Posterior cingulate gyrus (tissue), 11 donors: Measurements from ENCODE around the gene PPP1R3E.
"Not testable (repeated sequence)": the region's sequence is repeated elsewhere in the genome, so short reads cannot be mapped to it uniquely, and the experiment has no call there.

Source experiments
- DNase-seq, 10 donors: peaks; one replicate each; pipeline versions ENCODE4 v3.0.0 to v3.0.0-alpha.2; 2020 to 2021; ENCODE audit warnings: mixed read lengths in 3 of 10
- intact Hi-C: fragments of 100-400 bp; cut with DNase I; formaldehyde crosslinking; loops from one replicate; pipeline ENCODE4 v1.15.1; 2023

The PPP1R3E gene

DNA sequence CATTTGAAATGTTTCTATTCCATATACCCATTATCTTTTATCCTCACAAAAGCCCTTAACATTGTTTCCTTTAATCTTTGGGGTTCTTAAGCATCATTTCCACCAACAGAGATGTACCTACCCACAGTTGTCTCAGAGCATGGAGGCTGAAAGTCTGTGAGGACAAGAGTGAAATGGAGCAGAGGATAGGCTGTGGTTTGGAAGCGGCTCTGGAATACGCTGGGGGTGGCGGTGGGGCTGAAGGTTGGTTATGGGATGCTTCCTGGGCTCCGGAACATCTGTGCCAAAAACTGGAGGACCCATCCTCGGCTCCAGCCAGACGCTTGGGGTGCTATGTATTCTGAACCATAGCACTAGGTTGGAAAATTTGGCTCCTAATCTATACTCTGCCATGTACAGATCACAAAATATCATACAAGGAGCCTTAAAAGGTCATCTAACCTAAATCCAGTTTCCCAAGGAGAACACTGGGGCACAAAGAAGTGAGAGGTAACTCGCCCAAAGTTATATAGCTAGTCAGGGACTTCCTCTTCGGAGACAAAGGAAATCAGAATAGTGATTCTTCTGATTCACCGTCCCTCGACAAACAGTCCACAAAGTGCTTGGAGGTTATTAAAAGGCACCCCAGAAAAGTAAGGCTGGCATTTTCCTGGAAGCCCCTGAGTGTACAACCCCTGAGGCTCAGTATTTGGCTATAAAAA is 2.5 kb downstream of the PPP1R3E start:
- DNase-seq: no peak
- intact Hi-C loops: loop anchor here (2.0 to 5.0 kb wide), 2 partner anchors 35 to 178 kb away; no protein-coding TSS in a partner anchor

DNA sequence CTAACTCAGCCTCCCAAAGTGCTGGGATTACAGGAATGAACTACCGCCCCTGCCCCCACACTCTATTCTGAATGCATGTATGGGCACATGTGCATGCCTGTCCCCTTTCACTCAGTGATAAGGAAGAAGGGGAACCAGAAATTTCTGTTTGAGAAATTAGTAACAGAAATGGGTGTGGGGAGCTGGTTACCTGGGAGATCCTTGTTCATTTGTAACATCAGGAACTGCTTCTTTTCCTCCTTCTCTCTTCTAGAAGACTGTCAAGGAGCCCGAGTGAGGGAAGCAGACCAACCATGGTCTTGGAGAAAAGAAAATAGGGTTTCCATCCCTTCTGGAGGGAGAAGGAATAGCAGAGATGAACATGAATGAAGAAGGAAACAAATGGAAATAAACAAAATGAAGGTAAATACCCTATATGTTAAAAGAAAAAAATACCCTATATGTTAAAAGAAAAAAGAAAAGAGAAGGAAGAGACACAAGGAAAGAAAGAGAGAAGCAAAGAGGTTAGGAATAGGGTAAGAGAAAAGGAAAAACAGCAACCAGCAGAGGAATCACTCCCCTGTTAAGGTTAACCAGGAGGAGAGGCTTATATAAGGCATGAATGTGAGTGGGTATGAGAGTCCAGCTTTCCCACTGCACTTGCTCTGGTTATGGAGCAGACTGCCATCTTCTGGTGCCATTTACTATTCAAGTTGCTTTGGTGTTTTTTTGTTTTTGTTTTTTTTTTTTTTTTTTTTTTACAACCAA is 3.3 kb downstream of the PPP1R3E start:
- DNase-seq: no peak
- intact Hi-C loops: loop anchor here (2.0 to 5.0 kb wide), 2 partner anchors 35 to 177 kb away; no protein-coding TSS in a partner anchor

DNA sequence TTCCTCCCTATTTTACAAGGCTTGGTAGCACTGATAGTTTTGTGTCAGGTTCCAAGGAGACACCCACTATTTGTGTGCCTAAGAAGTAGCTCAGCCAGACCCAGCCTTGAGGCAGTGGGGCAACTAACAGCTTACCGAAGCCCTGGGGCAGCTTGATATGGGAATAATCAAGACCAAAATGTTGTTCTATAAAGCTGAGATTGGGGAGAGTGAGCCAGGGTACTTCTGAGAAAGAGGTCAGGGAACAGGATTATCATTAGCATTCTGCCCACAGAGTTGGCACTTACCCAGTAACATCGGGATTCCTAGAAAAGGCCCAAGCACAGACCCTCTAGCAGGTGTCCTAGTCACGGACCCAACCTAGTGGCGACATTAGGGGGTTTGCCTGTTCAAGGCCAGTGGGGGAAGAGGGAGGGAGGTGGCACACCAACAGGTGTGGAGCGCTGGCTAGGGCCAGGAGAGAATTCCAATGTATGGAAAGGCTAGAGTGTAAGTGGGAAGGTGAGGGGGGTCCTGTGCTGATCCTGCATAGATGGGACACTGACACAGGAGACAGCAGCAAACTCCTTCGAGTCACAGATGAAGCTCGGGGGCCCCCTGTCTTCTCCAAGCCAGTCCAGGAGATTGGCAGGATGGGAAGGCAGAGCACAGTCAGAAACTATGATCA is 4.9 kb downstream of the PPP1R3E start:
- intact Hi-C loops: loop anchor here (2.0 to 5.0 kb wide), 2 partner anchors 33 to 175 kb away; no protein-coding TSS in a partner anchor
- no peak for DNase-seq

DNA sequence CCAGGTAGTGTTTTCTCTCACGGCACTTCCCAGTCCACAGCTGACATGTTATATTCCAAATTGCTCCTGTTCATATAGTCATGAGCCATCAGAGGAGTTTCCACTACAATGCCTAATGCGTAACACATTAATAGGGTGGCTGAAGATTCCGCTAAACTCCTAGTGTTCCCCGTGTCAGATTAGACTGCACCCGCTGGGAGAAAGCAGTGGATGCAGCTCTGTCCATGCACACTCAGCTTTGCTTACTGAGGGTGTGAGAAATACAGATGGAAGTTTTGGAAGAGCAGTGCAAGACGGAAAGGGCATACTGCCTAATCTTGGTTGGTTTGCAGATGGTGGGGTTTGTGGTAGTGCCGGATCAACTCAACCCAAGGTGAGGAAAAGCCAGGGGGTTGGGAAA is 5.6 kb downstream of the PPP1R3E start:
- DNase-seq: no peak
- intact Hi-C loops: loop anchor here (5.0 kb wide), 1 partner anchor 175 kb away; no protein-coding TSS in a partner anchor

DNA sequence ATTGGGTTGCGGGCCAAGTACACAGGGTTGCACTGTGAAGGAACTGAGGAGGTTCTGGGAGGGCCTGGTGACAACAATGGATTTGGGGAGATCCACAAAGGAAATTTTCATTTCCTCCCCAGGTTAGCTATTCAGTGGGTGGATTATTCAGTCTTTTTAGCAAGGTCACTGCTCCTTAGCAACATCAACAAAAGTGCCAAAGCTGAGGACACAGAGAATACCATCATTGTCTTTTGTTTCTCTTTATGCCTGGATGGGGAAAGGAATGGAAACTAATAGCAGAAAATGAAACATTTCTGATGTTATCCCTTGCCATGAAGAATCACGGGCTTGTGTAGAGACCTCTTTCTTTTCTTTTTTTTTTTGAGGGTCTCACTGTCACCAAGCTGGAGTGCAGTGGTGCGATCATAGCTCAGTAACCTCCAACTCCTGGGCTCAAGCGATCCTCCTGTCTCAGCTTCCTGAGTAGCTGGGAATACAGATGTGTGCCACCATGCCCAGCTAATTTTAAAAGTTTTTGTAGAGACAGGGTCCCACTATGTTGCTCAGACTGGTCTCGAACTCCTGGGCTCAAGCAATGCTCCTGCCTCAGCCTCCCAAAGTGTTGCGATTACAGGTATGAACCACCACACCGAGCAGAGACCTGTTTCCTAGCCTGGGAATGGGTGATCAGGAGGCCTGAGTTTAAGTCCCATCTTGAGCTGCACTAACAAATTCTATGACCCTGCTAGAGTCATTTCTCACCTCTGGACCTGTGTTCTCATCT is 6.5 kb downstream of the PPP1R3E start:
- DNase-seq: no peak
- intact Hi-C loops: loop anchor here (5.0 kb wide), 1 partner anchor 174 kb away; no protein-coding TSS in a partner anchor

DNA sequence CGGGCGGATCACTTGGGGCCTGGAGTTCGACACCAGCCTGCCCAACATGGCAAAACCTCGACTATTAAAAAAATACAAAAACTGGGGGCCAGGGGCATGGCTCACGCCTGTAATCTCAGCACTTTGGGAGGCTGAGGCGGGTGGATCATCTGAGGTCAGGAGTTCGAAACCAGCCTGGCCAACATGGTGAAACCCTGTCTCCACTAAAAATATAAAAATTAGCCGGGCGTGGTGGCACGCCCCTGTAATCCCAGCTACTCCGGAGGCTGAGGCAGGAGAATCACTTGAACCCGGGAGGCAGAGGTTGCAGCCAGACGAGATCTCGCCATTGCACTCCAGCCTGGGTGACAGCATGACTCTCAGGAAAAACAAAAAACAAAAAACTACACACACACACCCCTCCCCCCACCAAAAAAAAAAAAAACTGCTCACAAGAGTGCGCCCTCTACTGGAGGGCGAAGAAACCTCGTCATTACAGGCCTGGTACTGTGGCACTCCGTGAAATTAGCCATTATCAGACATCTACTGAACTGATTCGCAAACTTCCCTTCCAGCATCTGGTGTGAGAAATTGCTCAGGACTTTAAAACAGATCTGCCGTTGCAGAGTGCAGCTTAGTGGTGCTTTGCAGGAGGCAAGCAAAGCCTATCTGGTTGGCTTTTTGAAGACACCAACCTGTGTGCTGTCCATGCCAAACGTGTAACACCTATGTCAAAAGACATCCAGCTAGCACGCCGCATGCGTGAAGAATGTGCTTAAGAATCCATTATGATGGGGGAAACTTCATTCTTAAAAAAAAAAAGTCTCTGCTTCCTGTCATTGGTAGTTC is 7.7 kb downstream of the PPP1R3E start:
- intact Hi-C loops: loop anchor here (5.0 kb wide), 1 partner anchor 173 kb away; no protein-coding TSS in a partner anchor
- DNase-seq: peak in 2 of 10 donors; percentile 29 to 46

DNA sequence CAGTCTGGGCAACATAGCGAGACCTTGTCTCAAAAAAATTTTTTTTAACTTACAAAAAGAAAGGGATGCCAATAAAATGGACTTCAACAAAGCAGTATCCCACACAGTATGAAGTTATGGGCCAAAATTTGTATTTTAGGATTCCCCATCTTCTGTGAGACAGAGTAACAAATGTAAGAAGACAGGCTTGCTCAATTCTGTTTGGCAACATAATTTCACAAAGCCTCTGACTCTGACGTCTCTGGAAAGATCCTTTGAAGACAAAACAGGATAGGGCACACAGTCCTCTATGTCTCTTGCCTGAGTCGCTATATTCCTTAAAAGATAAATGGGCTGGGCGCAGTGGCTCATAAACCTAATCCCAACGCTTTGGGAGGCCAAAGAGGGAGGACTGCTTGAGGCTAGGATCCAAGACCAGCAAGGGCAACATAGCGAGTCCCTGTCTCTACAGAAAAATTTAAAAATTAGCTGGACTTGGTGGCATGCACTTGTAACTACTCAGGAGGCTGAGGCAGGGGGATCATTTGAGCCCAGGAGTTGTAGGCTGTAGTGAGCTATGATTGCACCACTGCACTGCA is 15.7 kb downstream of the PPP1R3E start:
- DNase-seq: no peak
- intact Hi-C loops: loop anchor here (1.0 kb wide), 1 partner anchor 14 kb away; no protein-coding TSS in a partner anchor

DNA sequence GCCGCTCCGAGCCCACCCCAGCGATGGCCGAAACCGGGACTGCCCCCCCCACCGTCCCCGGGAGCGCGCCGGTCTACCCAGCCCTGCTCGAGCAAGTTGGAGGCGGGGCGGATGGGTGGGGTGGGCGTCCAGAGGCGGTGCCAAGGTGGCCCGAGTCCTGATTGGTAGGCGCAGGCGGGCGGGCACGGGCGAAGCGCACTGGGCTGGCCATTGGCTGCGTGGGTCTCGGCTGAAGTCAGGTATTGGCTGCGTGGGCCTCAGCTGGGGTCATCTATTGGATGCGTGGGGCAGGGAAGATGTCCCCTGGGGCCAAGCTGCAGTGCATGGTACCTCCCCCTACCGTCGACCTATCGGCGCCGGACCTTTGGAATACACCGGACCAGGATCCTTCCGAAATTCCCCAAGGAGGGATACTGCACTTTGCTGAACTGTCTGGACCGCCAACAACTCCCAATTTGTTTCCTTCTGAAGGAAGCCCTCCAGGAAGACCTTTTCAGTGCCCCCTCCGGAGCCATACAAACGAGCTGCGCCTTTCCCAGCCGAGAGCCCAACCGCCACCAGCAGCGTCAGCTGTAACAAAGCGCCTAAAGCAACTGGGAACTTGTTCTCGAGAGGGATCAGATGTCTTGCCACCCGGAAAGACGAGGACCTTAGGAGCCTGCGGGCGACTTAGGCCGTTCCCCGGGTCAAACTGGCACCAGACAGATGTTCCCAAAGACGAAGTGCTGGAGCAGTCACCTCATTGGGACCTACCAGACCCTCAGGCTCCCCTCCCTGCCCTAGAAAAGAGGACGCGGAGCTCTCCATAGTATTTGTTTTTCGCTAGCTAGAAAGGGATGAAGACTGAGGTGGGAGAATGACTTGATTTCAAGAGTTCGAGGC is 16.4 kb downstream of the PPP1R3E start, which contains the start of gene HOMEZ:
Gene HOMEZ, minus strand, starts transcription at position 113 of the 882 bp plus-strand sequence. CDS start 180 bp downstream, outside the sequence.
- intact Hi-C loops: loop anchor here (1.0 kb wide), 1 partner anchor 15 kb away; no protein-coding TSS in a partner anchor
- peak; percentile 99 to 100 (median 99) for DNase-seq

DNA sequence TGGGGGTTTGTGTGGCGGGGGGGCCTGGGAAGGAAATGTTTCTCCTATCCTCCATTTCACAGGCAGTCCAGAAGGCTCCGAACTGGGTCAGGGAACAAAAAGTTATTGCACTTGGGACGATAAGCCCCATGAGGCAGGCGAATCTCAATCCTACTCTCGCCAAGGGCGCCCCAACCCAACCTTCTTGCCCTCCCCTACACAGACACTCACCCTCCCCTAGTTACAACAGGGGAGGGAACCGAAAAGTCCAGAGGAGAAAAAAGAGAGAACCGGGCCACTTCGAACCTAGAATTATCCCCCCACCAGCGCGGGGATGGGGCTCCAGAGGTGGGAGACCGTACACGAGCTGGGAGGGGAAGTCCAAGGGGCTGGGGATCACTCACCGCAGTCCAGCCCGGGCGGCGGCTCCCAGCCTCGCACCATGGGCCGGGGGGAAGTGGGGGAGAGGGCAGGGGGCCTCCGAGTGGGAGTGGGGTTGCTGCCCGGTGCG is 17.1 kb downstream of the PPP1R3E start:
- DNase-seq: no peak
- intact Hi-C loops: loop anchor here (1.0 kb wide), 1 partner anchor 16 kb away; no protein-coding TSS in a partner anchor

DNA sequence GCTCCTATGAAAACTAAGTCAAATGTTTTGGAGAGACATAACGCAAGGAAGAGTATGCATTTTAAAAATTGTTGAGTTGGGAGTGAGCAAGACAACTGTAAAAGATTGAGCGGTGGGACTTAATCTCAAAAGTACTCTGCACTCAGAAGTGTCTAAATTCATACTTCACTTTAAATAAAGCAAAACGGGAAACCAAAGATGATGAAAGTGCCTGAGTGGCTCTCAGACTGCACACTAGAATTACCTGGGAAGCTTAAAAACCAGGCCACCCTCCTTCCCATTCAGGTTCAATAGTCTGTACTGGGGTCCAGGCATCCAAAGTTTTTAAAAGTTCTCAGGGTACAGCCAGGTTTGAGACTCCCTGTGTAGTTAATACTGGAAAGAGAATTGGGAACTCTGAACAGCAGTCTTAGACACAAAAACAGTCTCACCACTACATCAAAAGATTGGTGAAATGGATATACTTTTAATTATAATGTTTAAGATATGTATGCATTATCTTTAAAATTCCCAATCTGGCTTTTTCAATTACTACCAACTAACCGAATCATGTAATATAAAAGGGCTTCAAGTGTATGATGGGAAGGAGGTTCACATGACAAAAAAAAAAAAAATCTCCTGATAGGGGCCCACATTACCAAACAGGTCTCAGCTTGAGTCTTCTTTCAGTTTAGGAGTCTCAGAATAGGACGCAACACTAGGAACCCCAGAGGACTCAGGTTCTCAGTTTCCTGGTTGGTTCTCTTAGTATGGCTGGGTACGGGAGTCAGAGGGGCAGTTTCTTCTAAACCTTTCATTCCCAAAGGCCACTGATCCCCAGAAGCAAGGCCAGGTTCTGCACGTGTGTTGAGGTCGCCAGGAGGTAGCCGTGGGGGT is 17.8 kb downstream of the PPP1R3E start:
- intact Hi-C loops: no loop called here
- peak in 1 of 10 donors; percentile 67 for DNase-seq

DNA sequence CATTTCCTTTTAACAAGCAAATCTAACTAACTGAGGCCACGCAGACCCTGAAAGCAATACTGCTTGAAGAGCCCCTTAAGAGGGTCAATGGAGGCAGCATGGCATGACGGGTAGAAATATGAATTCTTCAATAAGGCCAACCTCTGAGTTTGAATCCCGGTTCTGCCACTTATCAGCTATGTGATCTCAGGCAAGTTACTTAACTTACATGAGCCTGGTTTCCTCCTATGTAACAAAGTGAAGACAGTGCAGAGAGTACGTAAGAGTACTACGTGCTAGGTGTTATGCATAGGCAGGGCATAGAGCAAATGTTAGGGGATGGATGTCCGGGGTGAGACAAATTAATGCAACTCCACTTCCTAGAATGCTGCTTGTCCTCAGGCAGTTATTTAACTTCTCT is 21.4 kb downstream of the PPP1R3E start:
- no peak for DNase-seq
- intact Hi-C loops: no loop called here

DNA sequence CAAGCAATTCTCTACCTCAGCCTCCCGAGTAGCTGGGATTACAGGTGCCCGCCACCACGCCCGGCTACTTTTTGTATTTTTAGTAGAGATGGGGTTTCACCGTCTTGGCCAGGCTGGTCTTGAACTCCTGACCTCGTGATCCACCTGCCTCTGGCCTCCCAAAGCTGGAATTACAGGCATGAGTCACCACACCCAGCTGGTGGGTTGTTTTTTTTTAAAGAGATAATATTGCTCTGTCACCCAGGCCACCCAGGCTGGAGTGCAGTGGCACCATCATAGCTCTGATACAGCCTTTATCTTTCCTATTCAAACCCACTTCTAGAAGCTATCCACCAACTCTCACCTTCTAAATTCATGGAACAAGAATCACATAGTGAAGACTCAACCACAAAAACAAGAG is 24.7 kb downstream of the PPP1R3E start:
- DNase-seq, intact Hi-C loops: not testable (repeated sequence)

DNA sequence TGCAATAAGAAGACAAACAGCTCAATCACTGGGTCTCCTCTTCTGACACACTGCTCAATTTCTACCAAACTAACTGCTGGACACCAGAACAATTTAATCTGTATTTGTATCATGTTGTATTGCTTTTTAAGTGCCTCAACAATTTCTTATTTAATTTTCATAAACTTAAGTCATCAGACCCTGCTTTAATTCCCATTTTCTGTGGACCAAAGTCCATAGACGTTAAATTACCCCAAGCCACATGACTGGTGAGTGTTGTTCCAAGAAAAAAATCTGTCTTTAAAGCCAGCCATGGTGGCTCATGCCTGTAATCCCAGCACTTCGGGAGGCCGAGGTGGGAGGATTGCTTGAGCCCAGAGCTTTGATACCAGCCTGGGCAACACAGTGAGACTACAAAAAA is 25.5 kb downstream of the PPP1R3E start:
- intact Hi-C loops: no loop called here
- DNase-seq: no peak

DNA sequence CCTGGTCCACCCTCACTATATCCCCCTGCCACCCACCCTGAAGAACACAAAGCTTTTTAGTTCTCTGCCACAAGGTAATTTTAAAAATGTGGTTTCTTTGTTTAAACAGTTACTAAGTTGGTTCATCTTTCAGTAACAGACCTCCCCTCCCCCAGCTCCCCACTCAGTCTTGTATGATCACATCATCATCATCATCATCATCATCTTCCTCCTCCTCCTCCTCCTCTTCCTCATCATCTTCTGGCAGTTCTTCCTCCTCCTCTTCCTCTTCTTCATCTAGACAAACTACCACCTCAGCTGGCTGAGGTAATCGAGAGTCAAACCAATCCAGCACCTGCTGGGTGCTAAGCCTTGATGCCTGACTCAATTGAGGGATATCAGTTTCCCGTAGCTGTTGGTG is 27.2 kb downstream of the PPP1R3E start:
- intact Hi-C loops: no loop called here

DNA sequence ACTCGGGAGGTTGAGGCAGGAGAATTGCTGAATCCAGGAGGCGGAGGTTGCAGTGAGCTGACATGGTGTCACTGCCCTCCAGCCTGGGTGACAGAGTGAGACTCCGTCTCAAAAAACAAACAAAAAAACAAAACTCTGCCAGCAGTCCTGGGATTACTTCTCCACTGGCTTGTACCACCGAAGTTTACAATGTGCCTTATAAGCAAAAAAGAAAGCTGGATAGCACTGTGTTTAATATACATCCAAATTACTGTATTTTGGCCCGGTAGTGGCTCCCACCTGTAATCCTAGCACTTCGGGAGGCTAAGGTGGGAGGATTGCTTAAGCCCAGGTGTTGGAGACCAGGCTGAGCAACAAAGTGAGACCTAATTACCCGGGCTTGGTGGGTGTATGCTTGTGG is 33.5 kb downstream of the PPP1R3E start:
- intact Hi-C loops: loop anchor here (10.0 kb wide), 1 partner anchor 186 kb away; no protein-coding TSS in a partner anchor

More for the DNA sequence above, 27.2 kb downstream of the PPP1R3E start:
- DNase-seq: no peak

DNA sequence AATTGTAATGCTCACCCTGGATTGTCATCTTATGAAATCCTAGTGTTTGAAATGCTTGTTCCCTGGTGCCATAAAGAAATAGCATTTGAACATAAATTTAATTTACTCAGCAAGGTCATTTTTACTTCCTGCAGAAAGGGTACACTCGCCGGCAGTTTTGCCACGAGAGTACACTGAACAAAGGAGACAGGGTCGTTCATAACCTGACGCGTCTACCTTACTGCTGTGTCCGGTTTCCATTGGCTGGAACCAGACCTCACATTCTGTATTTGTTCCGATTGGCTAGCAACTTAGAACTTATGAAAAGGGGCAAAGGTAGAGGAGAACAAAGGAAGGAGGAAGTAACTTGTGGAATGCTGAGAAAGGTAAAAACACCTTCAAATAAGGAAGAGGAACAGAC is 41.8 kb downstream of the PPP1R3E start:
- intact Hi-C loops: loop anchor here (10.0 kb wide), 1 partner anchor 194 kb away; no protein-coding TSS in a partner anchor
- DNase-seq: not testable (repeated sequence)

More for the DNA sequence above, 33.5 kb downstream of the PPP1R3E start:
- no peak for DNase-seq
